ENCODE data around the gene SMIM10L1.

SMIM10L1 gene

DNA sequence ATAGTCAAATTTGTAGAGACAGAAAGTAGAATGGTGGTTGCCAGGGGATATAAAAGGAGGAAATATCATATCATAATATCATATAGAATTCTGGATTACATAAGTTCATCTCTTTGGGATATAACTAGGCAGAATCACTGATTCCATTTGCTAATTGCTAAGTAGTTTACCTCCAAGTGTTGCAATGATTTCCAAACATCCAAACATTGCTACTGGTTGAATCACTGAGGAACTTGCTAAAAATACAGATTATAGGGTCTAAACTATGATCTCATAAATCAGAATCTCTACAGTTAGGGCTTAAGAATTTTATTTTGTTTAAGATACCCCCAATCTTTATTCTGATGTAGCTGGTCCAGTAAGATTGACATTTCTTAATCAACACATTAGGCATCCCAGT lies 31.8 kb downstream of the SMIM10L1 start:
- ATAC-seq, result no peak

GRCh38 chr12:11204173-11204572 lies 33.2 kb downstream of the SMIM10L1 start:
- no peak for ATAC-seq

GRCh38 chr12:11209113-11209512 lies 38.1 kb downstream of the SMIM10L1 start:
- ATAC-seq, result no peak
